Measurements from ENCODE around the gene COBL. TPM values are rescaled to one million over a fixed set of nuclear protein-coding genes. Genes with fewer than 3 reads are reported as not detected.

Gene COBL
- total and polyA plus RNA-seq, 5 donors from 2014 or later, result 0.03 to 0.59 TPM; not detected in 3

DNA sequence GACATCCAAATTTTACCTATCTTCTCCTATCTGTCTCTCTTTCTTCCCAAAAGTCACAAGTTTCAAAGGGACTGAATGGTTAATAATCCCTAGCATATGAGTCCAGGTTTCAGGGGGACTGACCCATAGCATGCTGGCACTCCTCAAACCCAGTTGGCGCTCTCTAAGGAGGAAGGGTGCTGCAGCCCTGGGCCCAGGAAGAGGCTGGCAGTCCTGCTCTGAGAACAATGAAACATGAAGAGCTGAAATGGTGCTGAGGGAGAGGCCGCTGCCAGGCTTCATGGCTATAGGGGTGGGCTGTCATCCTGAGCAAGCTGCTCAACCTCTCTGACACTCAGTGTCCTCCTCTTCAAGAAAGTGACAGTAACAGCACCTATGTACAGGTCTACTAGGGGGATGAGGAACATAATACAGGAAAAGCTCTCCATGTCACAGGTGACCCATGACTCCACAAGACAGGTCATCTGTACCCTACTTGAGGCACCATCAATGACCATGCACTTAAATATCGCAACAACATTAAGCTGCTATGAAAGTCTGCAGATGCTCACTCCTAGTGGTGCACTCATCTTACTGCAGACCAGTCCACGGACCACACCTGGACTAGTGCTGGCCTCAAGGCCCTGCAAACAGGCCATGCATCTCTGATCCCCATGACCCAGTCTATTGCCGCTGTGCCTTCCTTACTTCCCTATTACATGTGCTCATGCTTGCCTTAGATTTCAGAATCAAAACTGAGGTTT is 17.0 kb downstream of the COBL start:
- Mint-ChIP-seq H3K36me3 (no peaks in the 10 kb centered on the region), H3K4me1 (no peaks in the 10 kb centered on the region), H3K4me3 (no peak overlapping the region), H3K27ac (no peak overlapping the region), H3K9me3 (peaks cover 0 to 2% (median 0%) of the 10 kb centered on the region in 7 donors), H3K27me3 (peaks cover 4% of the 10 kb centered on the region)
- Histone ChIP-seq H3K4me1 (ENCODE audit: control insufficient read depth, insufficient read depth, low read length, poor library complexity, severe bottlenecking) (no peaks in the 10 kb centered on the region), H3K27me3 (ENCODE audit: control insufficient read depth, insufficient read depth, low read length) (no peaks in the 10 kb centered on the region), H3K4me3 (ENCODE audit: low read depth, low read length) (no peak overlapping the region), H3K27ac (ENCODE audit: insufficient read depth, low read length, poor library complexity, severe bottlenecking) (no peak overlapping the region), H3K36me3 (ENCODE audit: control insufficient read depth, insufficient read depth, low read length) (no peaks in the 10 kb centered on the region), H3K9me3 (ENCODE audit: control insufficient read depth in 2 of 2, low read length in 2 of 2) (no peaks in the 10 kb centered on the region)
- ATAC-seq (ENCODE audit: low read depth in 2 of 2), result no peak
- DNase-seq, result no peak

DNA sequence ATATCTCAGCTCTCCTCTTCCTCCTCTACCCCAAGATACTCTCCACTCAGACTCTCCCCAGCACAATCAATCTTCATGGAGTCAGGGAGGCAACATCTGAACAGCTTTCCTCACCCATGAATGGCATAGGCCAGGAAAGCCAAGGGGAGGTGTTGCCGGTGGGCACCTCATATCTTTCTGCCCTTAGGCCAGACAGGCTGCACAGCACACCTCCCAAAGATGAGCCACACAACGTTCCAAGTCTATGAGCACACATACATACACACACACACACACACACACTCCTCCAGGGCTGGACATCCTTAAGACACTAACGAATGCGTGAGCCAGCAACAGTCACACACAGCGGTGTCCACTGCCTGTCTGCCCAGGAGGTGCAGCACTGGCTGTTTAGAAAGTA is 17.7 kb downstream of the COBL start:
- H3K27me3 Mint-ChIP-seq, result peaks cover 4% of the 10 kb centered on the region
- H3K36me3 ChIP-seq (ENCODE audit: control insufficient read depth, insufficient read depth, low read length), result no peaks in the 10 kb centered on the region
- H3K4me1 Mint-ChIP-seq, result no peaks in the 10 kb centered on the region
- H3K4me3 Mint-ChIP-seq, result no peak overlapping the region
- peaks cover 0 to 2% (median 0%) of the 10 kb centered on the region in 7 donors for H3K9me3 Mint-ChIP-seq
- H3K9me3 ChIP-seq (ENCODE audit: control insufficient read depth in 2 of 2, low read length in 2 of 2), result no peaks in the 10 kb centered on the region
- H3K4me3 ChIP-seq (ENCODE audit: low read depth, low read length), result no peak overlapping the region
- ATAC-seq (ENCODE audit: low read depth in 2 of 2), result no peak
- no peaks in the 10 kb centered on the region for H3K27me3 ChIP-seq (ENCODE audit: control insufficient read depth, insufficient read depth, low read length)
- no peak overlapping the region for H3K27ac ChIP-seq (ENCODE audit: insufficient read depth, low read length, poor library complexity, severe bottlenecking)
- H3K4me1 ChIP-seq (ENCODE audit: control insufficient read depth, insufficient read depth, low read length, poor library complexity, severe bottlenecking), result no peaks in the 10 kb centered on the region
- H3K27ac Mint-ChIP-seq, result no peak overlapping the region
- H3K36me3 Mint-ChIP-seq, result no peaks in the 10 kb centered on the region
- no peak for DNase-seq

DNA sequence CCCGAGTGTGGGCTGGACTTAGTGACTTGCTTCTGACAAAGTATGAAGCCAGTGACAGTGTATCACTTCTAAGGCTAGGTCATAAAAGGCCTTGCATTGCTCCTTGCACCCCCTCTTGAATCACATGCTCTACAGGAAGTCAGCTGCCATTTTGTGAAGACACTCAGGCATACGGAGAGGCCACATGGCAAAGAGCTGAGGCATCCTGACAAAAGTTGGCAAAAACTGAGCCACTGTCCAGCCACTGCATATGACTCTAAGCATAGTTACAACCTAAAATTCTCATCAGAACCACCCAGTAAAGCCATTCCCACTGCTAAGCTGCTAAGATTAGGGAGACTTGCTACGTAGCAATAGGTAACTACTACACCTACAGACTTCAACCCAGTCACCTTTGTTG is 18.6 kb downstream of the COBL start:
- no peak for ATAC-seq (ENCODE audit: low read depth in 2 of 2)
- Histone ChIP-seq H3K4me1 (ENCODE audit: control insufficient read depth, insufficient read depth, low read length, poor library complexity, severe bottlenecking) (no peaks in the 10 kb centered on the region), H3K9me3 (ENCODE audit: control insufficient read depth in 2 of 2, low read length in 2 of 2) (no peaks in the 10 kb centered on the region), H3K36me3 (ENCODE audit: control insufficient read depth, insufficient read depth, low read length) (no peaks in the 10 kb centered on the region), H3K27ac (ENCODE audit: insufficient read depth, low read length, poor library complexity, severe bottlenecking) (no peak overlapping the region), H3K27me3 (ENCODE audit: control insufficient read depth, insufficient read depth, low read length) (no peaks in the 10 kb centered on the region), H3K4me3 (ENCODE audit: low read depth, low read length) (no peak overlapping the region)
- H3K27me3 Mint-ChIP-seq, result peaks cover 4% of the 10 kb centered on the region
- H3K36me3 Mint-ChIP-seq, result no peaks in the 10 kb centered on the region
- no peak overlapping the region for H3K4me3 Mint-ChIP-seq
- H3K4me1 Mint-ChIP-seq, result no peaks in the 10 kb centered on the region
- peaks cover 0 to 4% (median 0%) of the 10 kb centered on the region in 7 donors for H3K9me3 Mint-ChIP-seq
- no peak for DNase-seq
- H3K27ac Mint-ChIP-seq, result peak overlapping the region in 1 of 3 donors; percentile 18

DNA sequence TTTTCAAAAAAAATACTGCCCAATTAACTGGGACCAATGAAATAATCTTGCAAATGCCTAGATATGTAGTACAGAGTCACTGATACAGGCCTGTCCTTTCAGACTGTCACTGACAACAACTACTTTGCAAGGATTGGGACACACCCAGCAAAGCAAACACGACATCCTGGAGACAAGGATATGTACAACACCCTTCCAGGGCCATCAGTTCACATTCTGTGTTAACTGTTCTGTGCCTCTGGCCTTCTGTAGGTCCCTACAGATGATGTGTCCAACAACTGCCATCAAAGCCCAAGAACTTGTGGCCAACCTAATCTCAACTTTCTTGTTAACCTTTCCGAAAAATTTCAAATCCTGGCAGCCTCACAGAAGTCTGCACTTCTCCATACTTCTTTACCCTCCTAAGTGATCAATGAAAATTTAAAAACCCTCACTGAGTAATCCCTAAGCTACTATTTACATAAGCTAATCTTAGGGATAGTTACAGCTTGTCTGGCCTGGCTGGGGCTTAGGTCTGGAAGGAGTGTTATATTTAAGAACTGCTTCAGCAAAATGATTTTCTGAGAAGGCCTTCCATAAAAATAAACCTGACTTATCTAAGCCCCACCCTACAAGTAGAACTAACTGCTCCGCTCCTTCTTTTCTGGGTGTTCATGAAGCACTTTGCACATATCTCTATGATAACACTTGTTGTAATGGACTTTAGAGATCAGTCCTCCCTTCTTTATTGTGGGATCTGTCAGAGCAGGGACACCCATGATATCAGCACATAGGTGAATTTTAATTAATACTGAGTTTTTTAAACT is 21.0 kb downstream of the COBL start:
- no peak overlapping the region for H3K27ac Mint-ChIP-seq
- no peak for ATAC-seq (ENCODE audit: low read depth in 2 of 2)
- Histone ChIP-seq H3K4me3 (ENCODE audit: low read depth, low read length) (no peak overlapping the region), H3K27me3 (ENCODE audit: control insufficient read depth, insufficient read depth, low read length) (no peaks in the 10 kb centered on the region), H3K27ac (ENCODE audit: insufficient read depth, low read length, poor library complexity, severe bottlenecking) (no peak overlapping the region), H3K4me1 (ENCODE audit: control insufficient read depth, insufficient read depth, low read length, poor library complexity, severe bottlenecking) (no peaks in the 10 kb centered on the region), H3K9me3 (ENCODE audit: control insufficient read depth in 2 of 2, low read length in 2 of 2) (no peaks in the 10 kb centered on the region), H3K36me3 (ENCODE audit: control insufficient read depth, insufficient read depth, low read length) (no peaks in the 10 kb centered on the region)
- no peaks in the 10 kb centered on the region for H3K36me3 Mint-ChIP-seq
- peaks cover 0 to 4% (median 0%) of the 10 kb centered on the region in 7 donors for H3K9me3 Mint-ChIP-seq
- no peak overlapping the region for H3K4me3 Mint-ChIP-seq
- H3K4me1 Mint-ChIP-seq, result no peaks in the 10 kb centered on the region
- DNase-seq, result no peak
- peaks cover 4% of the 10 kb centered on the region for H3K27me3 Mint-ChIP-seq

DNA sequence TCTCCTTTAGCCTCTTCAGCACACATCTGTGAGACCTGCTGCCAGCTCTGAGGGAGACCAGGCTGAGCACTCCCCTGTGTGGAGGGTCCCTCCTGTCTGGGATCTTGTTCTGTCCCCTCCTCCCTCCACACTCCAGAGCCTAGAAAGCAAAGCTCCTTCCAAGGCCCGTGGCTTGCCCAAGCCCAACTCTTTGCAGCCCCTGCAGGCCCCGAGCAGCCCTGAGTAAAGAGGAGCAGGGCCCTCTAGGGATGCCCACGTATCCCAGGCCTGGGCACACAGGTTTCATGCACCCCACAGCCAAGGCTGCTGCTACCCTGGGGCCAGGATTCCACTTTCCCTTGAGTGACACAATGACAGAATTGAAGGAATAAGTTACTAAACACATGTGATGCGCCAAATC is 24.0 kb downstream of the COBL start:
- Histone ChIP-seq H3K36me3 (ENCODE audit: control insufficient read depth, insufficient read depth, low read length) (no peaks in the 10 kb centered on the region), H3K4me3 (ENCODE audit: low read depth, low read length) (no peak overlapping the region), H3K27me3 (ENCODE audit: control insufficient read depth, insufficient read depth, low read length) (no peaks in the 10 kb centered on the region), H3K4me1 (ENCODE audit: control insufficient read depth, insufficient read depth, low read length, poor library complexity, severe bottlenecking) (no peaks in the 10 kb centered on the region), H3K9me3 (ENCODE audit: control insufficient read depth in 2 of 2, low read length in 2 of 2) (no peaks in the 10 kb centered on the region), H3K27ac (ENCODE audit: insufficient read depth, low read length, poor library complexity, severe bottlenecking) (no peak overlapping the region)
- Mint-ChIP-seq H3K36me3 (no peaks in the 10 kb centered on the region), H3K27ac (no peak overlapping the region), H3K27me3 (no peaks in the 10 kb centered on the region), H3K9me3 (peaks cover 0 to 6% (median 0%) of the 10 kb centered on the region in 7 donors), H3K4me3 (no peak overlapping the region), H3K4me1 (no peaks in the 10 kb centered on the region)
- no peak for DNase-seq
- ATAC-seq (ENCODE audit: low read depth in 2 of 2), result no peak

DNA sequence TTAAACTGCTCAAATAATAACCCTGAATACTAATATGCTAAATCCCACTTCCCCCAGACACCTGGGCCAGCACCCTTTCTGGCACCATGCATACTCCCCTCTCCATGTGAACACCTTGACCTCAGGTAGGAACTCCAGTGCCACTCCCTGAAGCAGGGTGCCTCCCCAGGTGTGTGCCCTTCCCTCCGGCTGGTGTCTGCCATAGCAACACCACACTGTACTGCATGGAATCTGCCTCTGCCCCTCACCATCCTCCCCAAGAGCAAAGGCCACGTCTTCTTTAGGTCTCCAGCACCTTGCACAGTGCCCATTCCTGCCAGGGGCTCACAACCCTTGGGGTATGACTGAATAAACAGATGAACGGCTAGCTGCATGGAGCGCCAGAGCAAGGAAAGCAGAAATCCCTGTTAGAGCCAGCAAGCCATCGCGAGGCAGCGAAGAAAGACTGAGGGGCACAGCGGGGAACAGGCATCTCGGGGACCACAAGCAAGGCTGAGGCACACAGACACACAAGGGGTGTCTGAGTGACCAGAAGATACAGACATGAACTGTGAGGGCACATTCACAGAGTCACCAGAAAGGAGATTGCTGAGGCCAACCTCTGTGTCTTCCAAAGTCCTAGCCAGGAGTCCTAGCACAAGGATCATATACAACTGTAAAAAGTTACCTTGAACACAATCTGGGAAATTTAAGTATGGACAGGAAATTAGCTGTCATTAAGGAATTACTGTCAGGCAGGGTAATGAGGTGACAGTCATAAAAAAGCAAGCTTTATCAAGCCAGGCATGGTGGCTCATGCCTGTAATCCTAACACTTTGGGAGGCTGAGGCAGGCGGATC is 25.7 kb downstream of the COBL start:
- Mint-ChIP-seq H3K9me3 (peaks cover 0 to 3% (median 0%) of the 10 kb centered on the region in 7 donors), H3K36me3 (no peaks in the 10 kb centered on the region), H3K4me1 (no peaks in the 10 kb centered on the region), H3K4me3 (no peak overlapping the region), H3K27ac (no peak overlapping the region), H3K27me3 (no peaks in the 10 kb centered on the region)
- Histone ChIP-seq H3K4me3 (ENCODE audit: low read depth, low read length) (no peak overlapping the region), H3K27ac (ENCODE audit: insufficient read depth, low read length, poor library complexity, severe bottlenecking) (no peak overlapping the region), H3K4me1 (ENCODE audit: control insufficient read depth, insufficient read depth, low read length, poor library complexity, severe bottlenecking) (no peaks in the 10 kb centered on the region), H3K27me3 (ENCODE audit: control insufficient read depth, insufficient read depth, low read length) (no peaks in the 10 kb centered on the region), H3K36me3 (ENCODE audit: control insufficient read depth, insufficient read depth, low read length) (no peaks in the 10 kb centered on the region), H3K9me3 (ENCODE audit: control insufficient read depth in 2 of 2, low read length in 2 of 2) (no peaks in the 10 kb centered on the region)
- ATAC-seq (ENCODE audit: low read depth in 2 of 2) (no peak), DNase-seq (no peak)

DNA sequence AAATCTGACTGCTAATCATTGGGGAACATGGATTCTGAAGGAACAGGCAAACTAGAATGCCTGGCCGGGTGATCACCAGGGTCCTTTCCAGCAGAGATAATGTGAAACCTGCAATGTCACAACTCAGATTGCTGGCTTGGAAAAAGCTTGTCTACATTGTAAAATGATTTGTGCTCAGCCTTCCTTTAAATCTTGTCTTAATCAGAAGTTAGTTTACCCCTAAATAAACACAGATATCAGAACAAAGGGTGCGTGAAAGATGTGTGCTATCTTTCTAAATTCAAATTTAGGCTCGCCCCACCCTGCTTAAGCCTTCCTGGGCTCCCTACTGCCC is 26.3 kb downstream of the COBL start:
- Histone ChIP-seq H3K4me3 (ENCODE audit: low read depth, low read length) (no peak overlapping the region), H3K9me3 (ENCODE audit: control insufficient read depth in 2 of 2, low read length in 2 of 2) (no peaks in the 10 kb centered on the region), H3K4me1 (ENCODE audit: control insufficient read depth, insufficient read depth, low read length, poor library complexity, severe bottlenecking) (no peaks in the 10 kb centered on the region), H3K36me3 (ENCODE audit: control insufficient read depth, insufficient read depth, low read length) (no peaks in the 10 kb centered on the region), H3K27ac (ENCODE audit: insufficient read depth, low read length, poor library complexity, severe bottlenecking) (no peak overlapping the region), H3K27me3 (ENCODE audit: control insufficient read depth, insufficient read depth, low read length) (no peaks in the 10 kb centered on the region)
- Mint-ChIP-seq H3K36me3 (no peaks in the 10 kb centered on the region), H3K4me1 (no peaks in the 10 kb centered on the region), H3K4me3 (no peak overlapping the region), H3K9me3 (peaks cover 0 to 3% (median 0%) of the 10 kb centered on the region in 7 donors), H3K27me3 (no peaks in the 10 kb centered on the region), H3K27ac (no peak overlapping the region)
- DNase-seq, result no peak
- ATAC-seq (ENCODE audit: low read depth in 2 of 2), result no peak
